K562 (cell line): ENCODE results near the gene SAP30BP. TPM values are rescaled to one million over a fixed set of nuclear protein-coding genes. Genes with fewer than 3 reads are reported as not detected.

Experiments used
- ATF3 ChIP-seq, 2 experiments: fragments of 450-650 bp in 1 of 2; sonication (generic) in 1 of 2; formaldehyde crosslinking in 1 of 2; IDR thresholded peaks in 1 of 2; conservative IDR thresholded peaks in 1 of 2; 2 replicates each; pipeline versions ENCODE4 v1.6.1 to v1.8.1; 2016 to 2023; ENCODE audit warnings: mild to moderate bottlenecking in 2 of 2, moderate library complexity in 2 of 2, inconsistent platforms in 1 of 2, missing genetic modification reagents in 1 of 2
- EGR1 ChIP-seq: fragments of 450-650 bp; conservative IDR thresholded peaks from 2 replicates; pipeline ENCODE4 v1.6.1; 2017; ENCODE audit warnings: mild to moderate bottlenecking
- GATAD2A ChIP-seq: fragments of 450-650 bp; IDR thresholded peaks from 2 replicates; pipeline ENCODE4 v1.6.1; 2017
- HDAC1 ChIP-seq, 2 experiments: fragments of 450-650 bp; IDR thresholded peaks; 2 replicates each; pipeline ENCODE4 v1.6.1; 2016 to 2017; ENCODE audit warnings: inconsistent platforms in 1 of 2, mild to moderate bottlenecking in 1 of 2, moderate library complexity in 1 of 2
- MGA ChIP-seq: fragments of 450-650 bp; IDR thresholded peaks from 2 replicates; pipeline ENCODE4 v1.6.1; 2016; ENCODE audit warnings: mild to moderate bottlenecking, moderate library complexity
- MTF1 ChIP-seq: fragments of 250-450 bp; sonication (Bioruptor Pico); IDR thresholded peaks from 2 replicates; pipeline ENCODE4 v1.9.0; 2021; ENCODE audit warnings: moderate library complexity, mild to moderate bottlenecking, inconsistent platforms, borderline replicate concordance
- RBM34 ChIP-seq: fragments of 200-400 bp; formaldehyde crosslinking; IDR thresholded peaks from 2 replicates; pipeline ENCODE4 v1.6.1; 2018; ENCODE audit warnings: low read length, borderline replicate concordance; ENCODE audit not compliant: insufficient read depth
- SFPQ ChIP-seq: fragments of 200-400 bp; formaldehyde crosslinking; IDR thresholded peaks from 2 replicates; pipeline ENCODE4 v1.6.1; 2017; ENCODE audit warnings: mild to moderate bottlenecking, low read depth, low read length, moderate library complexity
- TEAD1 ChIP-seq, 2 experiments: fragments of 450-650 bp in 1 of 2; sonication (generic) in 1 of 2; formaldehyde crosslinking; IDR thresholded peaks; 2 replicates each; pipeline versions ENCODE4 v1.4.0 to v1.8.0; 2020 to 2022; ENCODE audit warnings: mild to moderate bottlenecking in 2 of 2, missing genetic modification reagents in 1 of 2
- TGIF2 ChIP-seq: sonication (generic); formaldehyde crosslinking; IDR thresholded peaks from 2 replicates; pipeline ENCODE4 v1.8.1; 2022; ENCODE audit warnings: mild to moderate bottlenecking, missing genetic modification reagents, moderate library complexity
- ZNF316 ChIP-seq: fragments of 450-650 bp; IDR thresholded peaks from 2 replicates; pipeline ENCODE4 v1.6.1; 2016
- ZNF695 ChIP-seq: fragments of 450-650 bp; formaldehyde crosslinking; IDR thresholded peaks from 2 replicates; pipeline ENCODE4 v1.4.0; 2020; ENCODE audit warnings: mild to moderate bottlenecking, moderate library complexity
- polyA plus RNA-seq, 8 experiments: library from polyadenylated mRNA; depleted of rRNA in 4 of 8; stranded (reverse) in 5 of 8; unstranded in 3 of 8; fragments of >200 nt; fragmentation: Nextera tagmentation in 2 of 8; fragmentation: Illumina TruSeq in 1 of 8; extraction: Ambion mirVana in 2 of 8; extraction: Trizol in 1 of 8; gene quantifications; 2 replicates each; pipeline versions ENCODE4 v1.2.1 to v1.2.3, GENCODE V29; 2011 to 2014; ENCODE audit warnings: inconsistent platforms in 1 of 8, missing spikeins in 1 of 8
- total RNA-seq, 7 experiments: library from RNA; depleted of rRNA in 6 of 7; stranded (reverse); fragments of >200 nt in 6 of 7; fragmentation: Illumina TruSeq in 2 of 7; extraction: Trizol in 2 of 7; gene quantifications; 2 replicates each; pipeline versions ENCODE4 v1.2.1 to v1.2.3, GENCODE V29; 2011 to 2021; ENCODE audit warnings: low replicate concordance in 1 of 7

SAP30BP gene
- total and polyA plus RNA-seq, 9 of the 15 experiments (the other 6 are each of a cell fraction or from before 2014, with no cell fraction given): 45.3 to 154 (median 71.7) TPM

GRCh38 chr17:75633486-75634375 lies 33.4 kb upstream of the SAP30BP start (continued):
- peak; percentile 99 for TF ChIP-seq TGIF2 (CRISPR knock-in tag)
- no peak for TF ChIP-seq ZNF695 (CRISPR knock-in tag)
- no peak for TF ChIP-seq TEAD1 (CRISPR knock-in tag; IDR thresholded peaks at IDR 0.05)
- TF ChIP-seq ZNF316: no peak; the same call in 1 of the 2 replicates
- TF ChIP-seq MTF1: no peak
- peak; percentile 75 for TF ChIP-seq EGR1
- peak; percentile 83 for TF ChIP-seq MGA
- no peak for TF ChIP-seq SFPQ
- TF ChIP-seq HDAC1 (IDR thresholded peaks at IDR 0.05): peak in 1 of 2 experiments; percentile 93; a peak in 2 of 4 replicates
- no peak for TF ChIP-seq RBM34
- TF ChIP-seq GATAD2A: no peak
- no peak for TF ChIP-seq ATF3 (IDR thresholded peaks at IDR 0.05)
- no peak for TF ChIP-seq ATF3 (CRISPR knock-in tag; conservative IDR thresholded peaks at IDR 0.05)
